Gastroesophageal sphincter (tissue), 4 donors: Measurements from ENCODE around the gene ZBTB22. TPM values are rescaled to one million over a fixed set of nuclear protein-coding genes. Genes with fewer than 3 reads are reported as not detected.
"Not testable (repeated sequence)": the region's sequence is repeated elsewhere in the genome, so short reads cannot be mapped to it uniquely, and the experiment has no call there.

Experiments used
- ATAC-seq: fragments of 150-250 bp; one replicate; pipeline ENCODE4 v1.9.1; 2016; ENCODE audit warnings: mild to moderate bottlenecking, moderate library complexity
- H3K27ac ChIP-seq, 4 donors: fragments of 200-600 bp; sonication (generic) in 3 of 4; 1 replicate in 3 of 4; 2 replicates in 1 of 4; pipeline ENCODE4 v1.5.1; 2016 to 2019
- H3K27me3 ChIP-seq: fragments of 200-600 bp; sonication (generic); one replicate; pipeline ENCODE4 v1.5.1; 2019
- H3K36me3 ChIP-seq, 2 donors: fragments of 200-600 bp; sonication (generic); one replicate each; pipeline ENCODE4 v1.5.1; 2019; ENCODE audit warnings: control low read depth in 1 of 2
- H3K4me1 ChIP-seq, 3 donors: fragments of 200-600 bp; sonication (generic); 1 replicate in 2 of 3; 2 replicates in 1 of 3; pipeline ENCODE4 v1.5.1; 2016 to 2019; ENCODE audit warnings: control low read depth in 2 of 3
- H3K4me3 ChIP-seq, 2 donors: fragments of 200-600 bp; sonication (generic); one replicate each; pipeline ENCODE4 v1.5.1; 2019; ENCODE audit warnings: mild to moderate bottlenecking in 1 of 2, moderate library complexity in 1 of 2
- H3K9me3 ChIP-seq, 3 donors: fragments of 200-600 bp; sonication (generic); one replicate each; pipeline ENCODE4 v1.5.1; 2017 to 2019; ENCODE audit warnings: control low read depth in 2 of 3
- EP300 ChIP-seq: sonication (generic); formaldehyde crosslinking; IDR thresholded peaks from one replicate; pipeline ENCODE4 v1.6.1; 2017; ENCODE audit warnings: antibody characterized with exemption, mild to moderate bottlenecking
- POLR2A ChIP-seq, 2 donors: fragments of 450-650 bp; IDR thresholded peaks; one replicate each; pipeline ENCODE4 v1.6.1; 2017; ENCODE audit warnings: antibody characterized with exemption in 2 of 2, mild to moderate bottlenecking in 2 of 2, moderate library complexity in 1 of 2
- POLR2AphosphoS5 ChIP-seq: sonication (generic); formaldehyde crosslinking; IDR thresholded peaks from one replicate; pipeline ENCODE4 v1.6.1; 2017; ENCODE audit warnings: antibody characterized with exemption
- WGBS, 2 donors: methylation state at CpG; one replicate each; pipeline ENCODE4 v1.1.5; 2018; ENCODE audit warnings: low coverage in 1 of 2; 5-methylcytosine and 5-hydroxymethylcytosine counted together
- total RNA-seq, 4 donors: library from RNA; depleted of rRNA; stranded (reverse); fragments of >200 nt; gene quantifications; one replicate each; pipeline ENCODE4 v1.1.0, GENCODE V29; 2016
- TF ChIP-seq, protein P1 (sequence below), 4 experiments: fragments of 200-600 bp in 2 of 4; fragments of 450-650 bp in 2 of 4; sonication (generic) in 1 of 4; IDR thresholded peaks; one replicate each; pipeline ENCODE4 v1.5.1; 2017 to 2019; ENCODE audit warnings: antibody characterized with exemption in 4 of 4, mild to moderate bottlenecking in 2 of 4, moderate library complexity in 2 of 4

Gene ZBTB22
- total RNA-seq, 4 donors from 2014 or later, result 19.3 to 20.9 (median 20.1) TPM

DNA sequence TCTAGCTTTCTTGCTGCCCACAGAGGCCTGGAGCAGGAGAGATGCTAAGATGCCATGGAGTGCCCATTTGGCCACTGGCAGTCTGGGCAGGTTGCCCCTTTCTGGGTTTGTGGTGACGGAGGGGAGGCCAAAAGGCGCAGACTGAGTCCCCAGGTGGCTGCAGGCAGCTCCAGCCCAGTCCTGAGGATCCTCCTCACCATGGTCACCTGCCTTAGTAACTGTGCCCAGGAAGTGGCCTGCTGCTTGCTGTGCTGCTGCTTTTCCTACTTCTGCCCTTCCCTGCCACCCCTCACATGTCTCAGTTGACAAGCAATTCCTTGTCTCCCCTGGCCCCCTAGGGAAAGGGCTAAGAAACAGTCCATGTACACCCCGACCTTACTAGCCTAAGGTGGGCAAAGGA is 38.8 kb upstream of the ZBTB22 start:
- Histone ChIP-seq H3K27me3 (peaks cover 27% of the 10 kb centered on the region), H3K9me3 (no peaks in the 10 kb centered on the region), H3K4me1 (no peaks in the 10 kb centered on the region), H3K27ac (no peak overlapping the region), H3K36me3 (no peaks in the 10 kb centered on the region), H3K4me3 (no peak overlapping the region)
- ATAC-seq, result no peak
- TF ChIP-seq POLR2A (IDR thresholded peaks at IDR 0.05), result no peak
- TF ChIP-seq, protein P1, sequence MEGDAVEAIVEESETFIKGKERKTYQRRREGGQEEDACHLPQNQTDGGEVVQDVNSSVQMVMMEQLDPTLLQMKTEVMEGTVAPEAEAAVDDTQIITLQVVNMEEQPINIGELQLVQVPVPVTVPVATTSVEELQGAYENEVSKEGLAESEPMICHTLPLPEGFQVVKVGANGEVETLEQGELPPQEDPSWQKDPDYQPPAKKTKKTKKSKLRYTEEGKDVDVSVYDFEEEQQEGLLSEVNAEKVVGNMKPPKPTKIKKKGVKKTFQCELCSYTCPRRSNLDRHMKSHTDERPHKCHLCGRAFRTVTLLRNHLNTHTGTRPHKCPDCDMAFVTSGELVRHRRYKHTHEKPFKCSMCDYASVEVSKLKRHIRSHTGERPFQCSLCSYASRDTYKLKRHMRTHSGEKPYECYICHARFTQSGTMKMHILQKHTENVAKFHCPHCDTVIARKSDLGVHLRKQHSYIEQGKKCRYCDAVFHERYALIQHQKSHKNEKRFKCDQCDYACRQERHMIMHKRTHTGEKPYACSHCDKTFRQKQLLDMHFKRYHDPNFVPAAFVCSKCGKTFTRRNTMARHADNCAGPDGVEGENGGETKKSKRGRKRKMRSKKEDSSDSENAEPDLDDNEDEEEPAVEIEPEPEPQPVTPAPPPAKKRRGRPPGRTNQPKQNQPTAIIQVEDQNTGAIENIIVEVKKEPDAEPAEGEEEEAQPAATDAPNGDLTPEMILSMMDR (IDR thresholded peaks at IDR 0.05), result no peak
- whole genome bisulfite sequencing, 2 donors, result 48% methylated on average over 2 of the region's 3 CpGs; no CpG with 5 or more reads in 1 of the 2 donors

DNA sequence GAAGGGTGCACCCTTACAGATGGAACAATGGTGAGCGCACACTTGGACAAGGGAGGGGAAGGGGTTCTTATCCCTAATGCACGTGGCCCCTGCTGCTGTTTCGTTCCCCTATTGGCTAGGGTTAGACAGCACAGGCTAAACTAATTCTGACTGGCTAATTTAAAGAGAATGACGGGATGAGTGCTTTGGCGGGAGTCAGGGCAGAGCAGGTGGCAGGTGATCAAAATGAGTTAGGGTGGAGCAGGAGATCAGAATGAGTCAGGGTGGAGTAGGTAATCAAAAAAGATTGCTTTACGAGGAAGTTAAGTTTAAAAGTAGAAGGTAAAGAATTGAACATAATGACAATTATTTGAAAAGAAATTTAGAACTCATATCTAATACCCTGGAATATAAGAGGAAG is 38.3 kb upstream of the ZBTB22 start:
- H3K27me3 ChIP-seq, result peaks cover 27% of the 10 kb centered on the region
- not testable (repeated sequence) for ATAC-seq, H3K4me3 ChIP-seq, H3K9me3 ChIP-seq, H3K4me1 ChIP-seq, H3K36me3 ChIP-seq, H3K27ac ChIP-seq
- 88 to 97% methylated on average over 4 to 6 of the region's 6 CpGs for WGBS, 2 donors

DNA sequence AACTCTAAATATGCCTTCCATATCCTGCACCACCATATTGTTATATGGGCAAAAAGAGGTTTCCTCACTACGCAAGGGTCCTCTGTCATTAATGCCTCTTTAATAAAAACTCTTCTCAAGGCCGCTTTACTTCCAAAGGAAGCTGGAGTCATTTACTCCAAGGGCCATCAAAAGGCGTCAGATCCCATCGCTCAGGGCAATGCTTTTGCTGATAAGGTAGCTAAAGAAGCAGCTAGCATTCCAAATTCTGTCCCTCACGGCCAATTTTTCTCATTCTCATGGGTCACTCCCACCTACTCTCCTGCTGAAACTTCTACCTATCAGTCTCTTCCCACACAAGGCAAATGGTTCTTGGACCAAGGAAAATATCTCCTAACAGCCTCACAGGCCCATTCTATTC is 30.3 kb upstream of the ZBTB22 start:
- Histone ChIP-seq H3K27me3 (no peaks in the 10 kb centered on the region), H3K27ac (no peak overlapping the region), H3K9me3 (no peaks in the 10 kb centered on the region), H3K4me3 (no peak overlapping the region), H3K36me3 (no peaks in the 10 kb centered on the region), H3K4me1 (peaks cover 0 to 13% (median 5%) of the 10 kb centered on the region in 3 donors)
- ATAC-seq, result no peak
- TF ChIP-seq, protein P1 (IDR thresholded peaks at IDR 0.05), result no peak
- no peak for TF ChIP-seq EP300
- no peak for TF ChIP-seq POLR2A (IDR thresholded peaks at IDR 0.05)
- TF ChIP-seq POLR2AphosphoS5, result no peak
- 88% methylated on average over 5 of the region's 5 CpGs; no CpG with 5 or more reads in 1 of the 2 donors for WGBS, 2 donors

DNA sequence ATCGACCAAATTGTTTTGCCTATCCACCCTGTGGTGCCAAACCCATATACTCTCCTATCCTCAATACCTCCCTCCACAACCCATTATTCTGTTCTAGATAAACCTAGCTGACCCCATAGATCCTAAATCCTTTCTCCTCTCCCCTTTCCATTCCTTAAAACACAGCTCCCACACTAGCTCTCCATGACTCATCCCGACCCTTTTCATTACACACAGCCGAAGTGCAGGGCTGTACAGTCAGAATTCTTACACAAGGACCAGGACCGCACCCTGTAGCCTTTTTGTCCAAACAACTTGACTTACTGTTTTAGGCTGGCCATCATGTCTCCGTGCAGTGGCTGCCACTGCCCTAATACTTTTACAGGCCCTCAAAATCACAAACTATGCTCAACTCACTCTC is 29.4 kb upstream of the ZBTB22 start:
- not testable (repeated sequence) for H3K9me3 ChIP-seq, H3K27ac ChIP-seq, H3K36me3 ChIP-seq, ATAC-seq, H3K4me3 ChIP-seq, H3K27me3 ChIP-seq
- H3K4me1 ChIP-seq, result peaks cover 0 to 13% (median 5%) of the 10 kb centered on the region in 3 donors
- WGBS, 2 donors, result 68 to 88% methylated on average over 4 to 5 of the region's 5 CpGs

DNA sequence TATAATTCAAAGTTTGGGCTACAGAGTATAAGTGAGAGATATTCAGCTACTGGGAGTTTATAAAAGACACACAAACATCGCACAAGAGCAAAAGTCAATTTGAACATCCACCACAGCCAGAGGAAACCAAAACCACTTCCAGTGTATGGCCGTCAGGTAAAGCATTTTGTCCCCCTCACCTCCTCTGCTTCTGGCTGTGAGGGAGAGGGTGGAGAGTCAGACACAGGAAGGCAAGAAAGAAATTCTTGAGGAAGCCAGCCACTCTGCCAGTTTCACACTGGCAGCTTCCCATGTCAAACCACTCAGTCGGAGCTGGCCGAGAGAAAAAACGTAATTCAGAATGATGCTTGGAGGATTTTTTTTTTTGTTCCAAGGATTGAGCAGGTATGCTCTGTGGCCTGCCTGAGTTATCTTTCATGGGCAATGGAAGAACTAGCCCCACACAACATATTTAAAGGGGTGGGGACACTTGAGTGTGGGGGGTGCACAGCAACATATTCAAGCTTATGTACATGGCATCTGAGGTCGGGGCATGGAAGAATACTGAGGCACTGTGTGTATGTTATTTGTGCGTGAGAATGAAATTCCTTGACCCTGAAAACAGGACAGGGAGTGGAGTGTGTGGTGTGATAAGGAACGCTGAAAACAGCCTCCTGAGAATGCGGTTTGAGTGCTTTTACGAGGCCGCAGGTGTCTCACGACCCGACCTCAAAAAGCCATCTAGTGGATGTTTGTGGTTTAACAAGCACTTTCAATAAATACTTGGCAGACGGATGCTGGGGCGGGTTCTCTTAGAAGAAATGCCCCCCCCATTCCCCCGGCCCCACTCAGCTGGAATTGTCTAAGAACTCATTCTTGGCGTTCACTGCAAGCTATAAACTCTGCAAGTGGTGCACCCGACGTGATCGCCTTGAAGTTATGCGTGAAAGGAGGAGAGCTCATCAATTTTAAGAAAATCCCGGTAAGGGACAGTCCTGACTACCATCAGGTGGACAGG is 27.5 kb upstream of the ZBTB22 start:
- 21 to 23% methylated on average over 16 to 18 of the region's 22 CpGs for WGBS, 2 donors
- Histone ChIP-seq H3K27ac (peak overlapping the region in 2 of 4 donors; percentile 27 to 32), H3K9me3 (no peaks in the 10 kb centered on the region), H3K36me3 (no peaks in the 10 kb centered on the region), H3K4me3 (no peak overlapping the region), H3K4me1 (peaks cover 0 to 13% (median 5%) of the 10 kb centered on the region in 3 donors), H3K27me3 (no peaks in the 10 kb centered on the region)
- peak; percentile 66 for ATAC-seq
- TF ChIP-seq, protein P1 (IDR thresholded peaks at IDR 0.05), result peak in 3 of 4 experiments; percentile 63 to 73 (median 72)
- TF ChIP-seq EP300 (no peak), POLR2AphosphoS5 (no peak)
